ENCODE data around the gene SLF2. TPM values are rescaled to one million over a fixed set of nuclear protein-coding genes. Genes with fewer than 3 reads are reported as not detected.
A peak's percentile ranks its signal among the peaks of the same experiment; 100 is the strongest.

Gene SLF2
- total RNA-seq, 1 donor from 2014 or later = 20.3 TPM

- H3K4me3 ChIP-seq (ENCODE audit: insufficient read depth, low read depth, low read length) = no peak overlapping the region
- H3K27ac ChIP-seq (ENCODE audit: low read depth, low read length) = no peak overlapping the region
- no peak overlapping the region for H3K4me2 ChIP-seq (ENCODE audit: low read length)
- Mint-ChIP-seq H3K4me3 (ENCODE audit: unreplicated experiment) (peak overlapping the region; percentile 73), H3K4me1 (ENCODE audit: low read depth, unreplicated experiment) (peaks cover 10% of the 10 kb centered on the region), H3K27ac (ENCODE audit: unreplicated experiment) (no peak overlapping the region), H3K36me3 (ENCODE audit: low read depth, unreplicated experiment) (no peaks in the 10 kb centered on the region), H3K9me3 (ENCODE audit: unreplicated experiment) (no peaks in the 10 kb centered on the region), H3K27me3 (ENCODE audit: low read depth, unreplicated experiment) (no peaks in the 10 kb centered on the region)
- H3K9ac ChIP-seq (ENCODE audit: low read length) = no peak overlapping the region
- DNase-seq (ENCODE audit: low read depth) (no peak), FAIRE-seq (no peak)
- no peaks in the 10 kb centered on the region for H4K20me1 ChIP-seq (ENCODE audit: insufficient read depth, low read length)
- no peaks in the 10 kb centered on the region for H3K27me3 ChIP-seq (ENCODE audit: insufficient read depth, low read length)
- TF ChIP-seq CTCF (IDR thresholded peaks at IDR 0.05; ENCODE audit: insufficient read depth, low read depth, low read length) (no peak), EZH2 (IDR thresholded peaks at IDR 0.05; ENCODE audit: insufficient read depth, low read length) (no peak)
- peaks cover 8% of the 10 kb centered on the region for H3K4me1 ChIP-seq (ENCODE audit: insufficient read depth, low read length)
- no peak overlapping the region for H2AFZ ChIP-seq (ENCODE audit: low read depth, low read length)
- no peaks in the 10 kb centered on the region for H3K9me3 ChIP-seq (ENCODE audit: insufficient read depth, low read depth, low read length)
- no peaks in the 10 kb centered on the region for H3K36me3 ChIP-seq (ENCODE audit: insufficient read depth, low read length)
- H3K79me2 ChIP-seq (ENCODE audit: insufficient read depth, low read length) = no peaks in the 10 kb centered on the region
Measured at GRCh38 chr10:100970914-100971811, 58.4 kb downstream of the SLF2 start.

- no peak overlapping the region for H3K27ac Mint-ChIP-seq (ENCODE audit: unreplicated experiment)
- no peak for TF ChIP-seq CTCF (IDR thresholded peaks at IDR 0.05; ENCODE audit: insufficient read depth, low read depth, low read length)
- no peak for TF ChIP-seq EZH2 (IDR thresholded peaks at IDR 0.05; ENCODE audit: insufficient read depth, low read length)
- peaks cover 2% of the 10 kb centered on the region for H3K36me3 Mint-ChIP-seq (ENCODE audit: low read depth, unreplicated experiment)
- Histone ChIP-seq H3K4me2 (ENCODE audit: low read length) (no peak overlapping the region), H3K36me3 (ENCODE audit: insufficient read depth, low read length) (no peaks in the 10 kb centered on the region), H3K9ac (ENCODE audit: low read length) (no peak overlapping the region), H2AFZ (ENCODE audit: low read depth, low read length) (no peak overlapping the region), H3K4me1 (ENCODE audit: insufficient read depth, low read length) (peaks cover 8% of the 10 kb centered on the region), H3K79me2 (ENCODE audit: insufficient read depth, low read length) (no peaks in the 10 kb centered on the region), H3K27me3 (ENCODE audit: insufficient read depth, low read length) (no peaks in the 10 kb centered on the region), H4K20me1 (ENCODE audit: insufficient read depth, low read length) (no peaks in the 10 kb centered on the region), H3K27ac (ENCODE audit: low read depth, low read length) (no peak overlapping the region), H3K9me3 (ENCODE audit: insufficient read depth, low read depth, low read length) (no peaks in the 10 kb centered on the region), H3K4me3 (ENCODE audit: insufficient read depth, low read depth, low read length) (no peak overlapping the region)
- H3K9me3 Mint-ChIP-seq (ENCODE audit: unreplicated experiment) = no peaks in the 10 kb centered on the region
- FAIRE-seq = no peak
- H3K27me3 Mint-ChIP-seq (ENCODE audit: low read depth, unreplicated experiment) = no peaks in the 10 kb centered on the region
- H3K4me1 Mint-ChIP-seq (ENCODE audit: low read depth, unreplicated experiment) = peaks cover 10% of the 10 kb centered on the region
- DNase-seq (ENCODE audit: low read depth) = no peak
- peak overlapping the region; percentile 50 for H3K4me3 Mint-ChIP-seq (ENCODE audit: unreplicated experiment)
Measured at GRCh38 chr10:100972115-100972903, 59.5 kb downstream of the SLF2 start.
